ENCODE measurements around the gene MAPKAPK2. TPM values are rescaled to one million over a fixed set of nuclear protein-coding genes. Genes with fewer than 3 reads are reported as not detected.

MAPKAPK2 gene
- total RNA-seq, 1 donor from 2014 or later, result 63.1 TPM

GRCh38 chr1:206651958-206652890 lies 32.5 kb upstream of the MAPKAPK2 start:
- no peak for DNase-seq (ENCODE audit: extremely low spot score, unreplicated experiment)
- Mint-ChIP-seq H3K27ac (no peak overlapping the region), H3K9me3 (no peaks in the 10 kb centered on the region), H3K4me1 (ENCODE audit: unreplicated experiment) (no peaks in the 10 kb centered on the region), H3K4me3 (no peak overlapping the region), H3K27me3 (peaks cover 5% of the 10 kb centered on the region), H3K36me3 (peaks cover under 1% of the 10 kb centered on the region)
- TF ChIP-seq, protein P1, sequence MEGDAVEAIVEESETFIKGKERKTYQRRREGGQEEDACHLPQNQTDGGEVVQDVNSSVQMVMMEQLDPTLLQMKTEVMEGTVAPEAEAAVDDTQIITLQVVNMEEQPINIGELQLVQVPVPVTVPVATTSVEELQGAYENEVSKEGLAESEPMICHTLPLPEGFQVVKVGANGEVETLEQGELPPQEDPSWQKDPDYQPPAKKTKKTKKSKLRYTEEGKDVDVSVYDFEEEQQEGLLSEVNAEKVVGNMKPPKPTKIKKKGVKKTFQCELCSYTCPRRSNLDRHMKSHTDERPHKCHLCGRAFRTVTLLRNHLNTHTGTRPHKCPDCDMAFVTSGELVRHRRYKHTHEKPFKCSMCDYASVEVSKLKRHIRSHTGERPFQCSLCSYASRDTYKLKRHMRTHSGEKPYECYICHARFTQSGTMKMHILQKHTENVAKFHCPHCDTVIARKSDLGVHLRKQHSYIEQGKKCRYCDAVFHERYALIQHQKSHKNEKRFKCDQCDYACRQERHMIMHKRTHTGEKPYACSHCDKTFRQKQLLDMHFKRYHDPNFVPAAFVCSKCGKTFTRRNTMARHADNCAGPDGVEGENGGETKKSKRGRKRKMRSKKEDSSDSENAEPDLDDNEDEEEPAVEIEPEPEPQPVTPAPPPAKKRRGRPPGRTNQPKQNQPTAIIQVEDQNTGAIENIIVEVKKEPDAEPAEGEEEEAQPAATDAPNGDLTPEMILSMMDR (conservative IDR thresholded peaks at IDR 0.05), result no peak

GRCh38 chr1:206653715-206654459 lies 30.8 kb upstream of the MAPKAPK2 start:
- TF ChIP-seq, protein P1 (conservative IDR thresholded peaks at IDR 0.05), result no peak
- H3K4me1 Mint-ChIP-seq (ENCODE audit: unreplicated experiment), result peaks cover 5% of the 10 kb centered on the region
- no peak overlapping the region for H3K4me3 Mint-ChIP-seq
- H3K27me3 Mint-ChIP-seq, result peaks cover 21% of the 10 kb centered on the region
- H3K36me3 Mint-ChIP-seq, result no peaks in the 10 kb centered on the region
- no peak overlapping the region for H3K27ac Mint-ChIP-seq
- no peaks in the 10 kb centered on the region for H3K9me3 Mint-ChIP-seq
- DNase-seq (ENCODE audit: extremely low spot score, unreplicated experiment), result no peak

DNA sequence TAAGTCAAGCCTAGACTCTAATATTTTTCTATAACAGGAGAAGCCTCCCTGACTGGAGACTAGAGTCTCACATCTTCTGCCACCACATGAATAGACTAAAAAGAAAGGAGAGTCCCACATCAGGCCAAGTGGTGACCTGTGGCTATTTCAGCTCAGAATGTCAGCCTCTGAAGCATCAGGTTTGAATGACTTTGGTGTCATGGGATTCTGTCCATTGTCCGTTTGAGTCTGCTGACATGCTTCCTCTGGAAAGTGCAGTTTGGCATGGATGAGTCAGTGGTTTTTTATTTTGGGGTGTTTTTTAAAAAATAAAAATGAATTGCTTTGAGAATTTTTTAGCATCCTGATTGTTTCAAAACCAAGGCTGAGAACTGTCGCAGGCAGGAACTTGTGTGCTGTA lies 29.9 kb upstream of the MAPKAPK2 start:
- H3K27me3 Mint-ChIP-seq, result peaks cover 21% of the 10 kb centered on the region
- no peaks in the 10 kb centered on the region for H3K9me3 Mint-ChIP-seq
- peaks cover 5% of the 10 kb centered on the region for H3K4me1 Mint-ChIP-seq (ENCODE audit: unreplicated experiment)
- DNase-seq (ENCODE audit: extremely low spot score, unreplicated experiment), result no peak
- no peak overlapping the region for H3K27ac Mint-ChIP-seq
- no peak overlapping the region for H3K4me3 Mint-ChIP-seq
- H3K36me3 Mint-ChIP-seq, result no peaks in the 10 kb centered on the region
- TF ChIP-seq, protein P1 (conservative IDR thresholded peaks at IDR 0.05), result no peak

DNA sequence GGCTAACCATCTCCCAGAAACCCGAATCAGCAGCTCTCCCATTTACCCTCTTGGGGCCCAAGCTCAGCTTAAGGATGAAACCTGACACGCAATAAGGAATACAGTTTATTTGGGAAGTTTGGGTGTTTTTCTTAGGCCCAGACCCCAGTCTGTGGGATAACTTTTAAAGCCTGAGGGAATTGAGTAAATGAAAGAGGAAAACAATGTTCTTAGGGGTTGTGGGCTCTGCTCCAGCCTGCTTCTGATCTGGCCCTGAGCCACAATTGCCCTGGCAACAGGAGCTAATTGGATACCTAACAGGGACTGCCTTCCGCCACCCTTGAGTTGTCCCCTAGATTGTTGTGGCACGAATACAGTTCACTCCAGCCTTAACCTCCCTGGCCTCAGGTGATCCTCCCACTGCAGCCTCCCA lies 29.2 kb upstream of the MAPKAPK2 start:
- Mint-ChIP-seq H3K9me3 (no peaks in the 10 kb centered on the region), H3K27ac (no peak overlapping the region), H3K4me1 (ENCODE audit: unreplicated experiment) (peaks cover 5% of the 10 kb centered on the region), H3K36me3 (no peaks in the 10 kb centered on the region), H3K27me3 (peaks cover 26% of the 10 kb centered on the region), H3K4me3 (no peak overlapping the region)
- no peak for DNase-seq (ENCODE audit: extremely low spot score, unreplicated experiment)
- TF ChIP-seq, protein P1 (conservative IDR thresholded peaks at IDR 0.05), result no peak

GRCh38 chr1:206656936-206657335 lies 27.8 kb upstream of the MAPKAPK2 start:
- no peaks in the 10 kb centered on the region for H3K9me3 Mint-ChIP-seq
- H3K27ac Mint-ChIP-seq, result no peak overlapping the region
- peaks cover 5% of the 10 kb centered on the region for H3K4me1 Mint-ChIP-seq (ENCODE audit: unreplicated experiment)
- peaks cover 32% of the 10 kb centered on the region for H3K27me3 Mint-ChIP-seq
- no peaks in the 10 kb centered on the region for H3K36me3 Mint-ChIP-seq
- H3K4me3 Mint-ChIP-seq, result no peak overlapping the region
- TF ChIP-seq, protein P1 (conservative IDR thresholded peaks at IDR 0.05), result no peak
- DNase-seq (ENCODE audit: extremely low spot score, unreplicated experiment), result no peak

All from type B pancreatic cell (in vitro differentiated cells).